K562 (cell line): Measurements from ENCODE around the gene MCEMP1. TPM values are rescaled to one million over a fixed set of nuclear protein-coding genes. Genes with fewer than 3 reads are reported as not detected.
A peak's percentile ranks its signal among the peaks of the same experiment; 100 is the strongest.

ENCODE experiments used
- ATAC-seq: fragments of 200-7000 bp; cut with Tn5 transposase; 3 replicates; pipeline ENCODE4 v1.9.1; 2020; ENCODE audit warnings: moderate library complexity
- BruUV-seq: library from RNA; stranded (reverse); fragments of 400-500 nt; replicated peaks from 2 replicates; lab custom pipeline; 2021; lab: Mats Ljungman, UMichigan
- CTCF ChIA-PET: fragments of 300-600 bp; formaldehyde crosslinking; extraction: SDS; loops from one replicate; lab custom pipeline; 2021; ENCODE audit warnings: low intra/inter-chr PET ratio; lab: Yijun Ruan, JAX
- POLR2A ChIA-PET: fragments of 300-600, 350-650 bp; sonication (Branson Sonifier 250); formaldehyde crosslinking; extraction: SDS; loops from one replicate; lab custom pipeline; 2021; ENCODE audit warnings: antibody characterized with exemption, inconsistent platforms; lab: Yijun Ruan, JAX
- DNase-seq, 4 experiments: peaks; one replicate each; pipeline versions ENCODE4 v3.0.0 to v3.0.0-alpha.2; 2011 to 2018; ENCODE audit warnings: low spot score in 3 of 4, mixed read lengths in 3 of 4; ENCODE audit errors: extremely low read depth in 1 of 4
- FAIRE-seq: peaks from 2 replicates; lab custom pipeline; 2011; peaks lifted over from hg19 to GRCh38; lab: Jason Lieb, UNC
- H2AFZ ChIP-seq: 2 replicates; pipeline ENCODE4 v1.6.0; 2011; ENCODE audit warnings: low read depth, low read length, control low read depth, inconsistent platforms
- H3K27ac ChIP-seq: fragments of 200-600 bp; 3 replicates; pipeline ENCODE4 v1.8.0; 2011; ENCODE audit warnings: low read depth, mild to moderate bottlenecking, control low read depth, inconsistent platforms, low read length, moderate library complexity, mixed read lengths; ENCODE audit errors: extremely low read depth
- H3K27me3 ChIP-seq, 2 experiments: fragments of 300-600 bp in 1 of 2; 2 replicates in 1 of 2; 3 replicates in 1 of 2; pipeline versions ENCODE4 v1.6.0 to v1.8.0; 2011; ENCODE audit warnings: inconsistent platforms in 2 of 2, low read length in 2 of 2, mild to moderate bottlenecking in 1 of 2, mixed read lengths in 1 of 2, moderate library complexity in 1 of 2; ENCODE audit not compliant: control insufficient read depth in 2 of 2, insufficient read depth in 2 of 2
- H3K36me3 ChIP-seq: fragments of 300-600 bp; 3 replicates; pipeline ENCODE4 v1.8.0; 2011; ENCODE audit warnings: mild to moderate bottlenecking, low read length, inconsistent platforms; ENCODE audit not compliant: control insufficient read depth, insufficient read depth
- H3K4me1 ChIP-seq, 2 experiments: fragments of 200-600 bp in 1 of 2; replicated peaks in 1 of 2; 2 replicates in 1 of 2; 3 replicates in 1 of 2; pipeline versions ENCODE4 v1.5.1 to v1.8.0; 2011; ENCODE audit warnings: inconsistent platforms in 2 of 2, low read length in 2 of 2, mild to moderate bottlenecking in 1 of 2, mixed read lengths in 1 of 2, moderate library complexity in 1 of 2; ENCODE audit not compliant: control insufficient read depth in 2 of 2, insufficient read depth in 2 of 2
- H3K4me2 ChIP-seq: 2 replicates; pipeline ENCODE4 v1.6.1; 2011; ENCODE audit warnings: low read length, control low read depth, inconsistent platforms, mixed read lengths; ENCODE audit not compliant: insufficient read depth
- H3K4me3 ChIP-seq: fragments of 200-600 bp; sonication (generic), shearing (Covaris generic); 2 replicates; pipeline ENCODE4 v1.5.1; 2016; ENCODE audit warnings: control low read depth, inconsistent platforms
- H3K79me2 ChIP-seq: fragments of 200-600 bp; 3 replicates; pipeline ENCODE4 v1.8.0; 2011; ENCODE audit warnings: low read length, inconsistent platforms; ENCODE audit not compliant: control insufficient read depth, insufficient read depth
- H3K9ac ChIP-seq, 2 experiments: 2 replicates each; pipeline versions ENCODE4 v1.6.0 to v1.6.1; 2011; ENCODE audit warnings: low read depth in 2 of 2, low read length in 2 of 2, control low read depth in 1 of 2, inconsistent platforms in 1 of 2, mild to moderate bottlenecking in 1 of 2, mixed read lengths in 1 of 2; ENCODE audit not compliant: insufficient read depth in 1 of 2
- H3K9me1 ChIP-seq: one replicate; pipeline ENCODE4 v1.6.0; 2011; ENCODE audit warnings: inconsistent platforms, mild to moderate bottlenecking, low read length, moderate library complexity; ENCODE audit not compliant: control insufficient read depth, insufficient read depth
- H3K9me3 ChIP-seq: replicated peaks from 2 replicates; pipeline ENCODE4 v1.5.1; 2011; ENCODE audit warnings: low read depth, low read length, inconsistent platforms; ENCODE audit not compliant: control insufficient read depth, insufficient read depth
- H4K20me1 ChIP-seq: replicated peaks from 2 replicates; pipeline ENCODE4 v1.6.1; 2011; ENCODE audit warnings: low read length, inconsistent platforms, mixed read lengths; ENCODE audit not compliant: control insufficient read depth, insufficient read depth
- BCOR ChIP-seq: fragments of 450-650 bp; IDR thresholded peaks from 2 replicates; pipeline ENCODE4 v1.6.1; 2016
- EWSR1 ChIP-seq: fragments of 450-650 bp; IDR thresholded peaks from 2 replicates; pipeline ENCODE4 v1.6.1; 2018; ENCODE audit warnings: borderline replicate concordance, mild to moderate bottlenecking, low read depth, moderate library complexity; ENCODE audit not compliant: partially characterized antibody
- RBM25 ChIP-seq: fragments of 200-400 bp; formaldehyde crosslinking; IDR thresholded peaks from 2 replicates; pipeline ENCODE4 v1.6.1; 2018; ENCODE audit warnings: low read length, low read depth, moderate library complexity; ENCODE audit not compliant: severe bottlenecking
- SUPT5H ChIP-seq: fragments of 450-650 bp; IDR thresholded peaks from 2 replicates; pipeline ENCODE4 v1.6.1; 2016
- ZFP36 ChIP-seq: fragments of 150-350 bp; IDR thresholded peaks from 2 replicates; pipeline ENCODE4 v1.6.1; 2018; ENCODE audit warnings: low read length, low read depth; ENCODE audit not compliant: partially characterized antibody
- WGBS: fragments of 100-300 bp; shearing (Covaris generic); methylation state at CpG from one replicate; pipeline ENCODE4 v1.1.6; 2016; ENCODE audit warnings: low coverage, mixed read lengths; ENCODE audit not compliant: insufficient coverage; ENCODE audit errors: missing lambda C conversion rate; 5-methylcytosine and 5-hydroxymethylcytosine counted together
- in situ Hi-C: fragments of 300-500 bp; cut with MboI; formaldehyde crosslinking; loops from 4 replicates; pipeline ENCODE4 v1.15.0; 2018; ENCODE audit warnings: inconsistent platforms, mixed read lengths
- intact Hi-C: fragments of 100-400 bp; cut with micrococcal nuclease; formaldehyde crosslinking; loops from 2 replicates; pipeline ENCODE4 v1.14.2; 2022
- polyA plus RNA-seq, 8 experiments: library from polyadenylated mRNA; depleted of rRNA in 4 of 8; stranded (reverse) in 5 of 8; unstranded in 3 of 8; fragments of >200 nt; fragmentation: Nextera tagmentation in 2 of 8; fragmentation: Illumina TruSeq in 1 of 8; extraction: Ambion mirVana in 2 of 8; extraction: Trizol in 1 of 8; gene quantifications; 2 replicates each; pipeline versions ENCODE4 v1.2.1 to v1.2.3, GENCODE V29; 2011 to 2014; ENCODE audit warnings: inconsistent platforms in 1 of 8, missing spikeins in 1 of 8
- total RNA-seq, 7 experiments: library from RNA; depleted of rRNA in 6 of 7; stranded (reverse); fragments of >200 nt in 6 of 7; fragmentation: Illumina TruSeq in 2 of 7; extraction: Trizol in 2 of 7; gene quantifications; 2 replicates each; pipeline versions ENCODE4 v1.2.1 to v1.2.3, GENCODE V29; 2011 to 2021; ENCODE audit warnings: low replicate concordance in 1 of 7

Gene MCEMP1
- total and polyA plus RNA-seq, 9 of the 15 experiments (the other 6 are each of a cell fraction or from before 2014, with no cell fraction given) = 0.11 to 1.8 (median 0.51) TPM

DNA sequence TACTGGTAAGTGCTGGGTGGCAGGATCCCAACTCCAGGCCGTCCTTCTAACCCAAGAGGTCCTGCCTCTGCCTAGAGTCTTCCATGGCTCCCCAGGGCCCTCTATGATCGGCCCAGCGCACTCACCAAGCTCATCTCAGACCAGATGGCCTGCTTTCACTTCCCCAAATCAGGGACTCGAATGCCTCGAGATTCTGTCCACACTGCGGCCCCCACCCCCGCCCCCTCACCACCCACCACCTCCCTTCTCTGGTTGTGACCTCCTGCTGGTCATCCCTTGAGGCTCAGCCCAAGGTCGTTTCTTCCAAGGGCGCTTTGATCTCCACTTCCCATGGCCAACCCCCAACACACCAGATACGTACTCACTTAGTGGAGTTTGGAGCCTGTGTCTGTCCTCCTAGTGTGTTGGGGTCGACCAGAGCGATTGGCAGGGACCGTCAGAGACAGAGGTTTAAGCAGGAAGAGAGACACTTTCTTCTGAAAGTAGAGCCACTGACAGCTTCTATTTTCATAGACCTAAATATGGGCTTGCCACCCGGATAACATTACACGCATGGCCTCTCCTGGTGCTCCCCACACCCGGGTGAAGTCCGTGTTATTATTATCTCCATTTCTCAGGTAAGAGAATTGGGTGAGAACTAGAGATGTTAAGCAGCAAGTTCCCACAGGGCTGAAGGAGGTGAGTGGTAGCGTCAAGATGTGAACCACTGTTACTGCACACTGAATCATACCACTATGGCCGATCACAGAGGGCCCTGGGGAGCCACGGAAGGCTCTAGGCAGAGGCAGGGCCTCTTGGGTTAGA lies 25.0 kb downstream of the MCEMP1 start, which contains the start of gene FCER2:
Gene FCER2 (minus strand): TSS at position 478 of the 804 bp plus-strand sequence. CDS start 2,371 bp downstream, outside the sequence.
- ATAC-seq (no peak), FAIRE-seq (no peak), DNase-seq (no peak)
- BruUV-seq = no TSS peak
- peaks cover 9 to 57% of the 10 kb centered on the region in 2 experiments; a peak in 4 of 5 replicates for H3K27me3 ChIP-seq
- peaks cover 2 to 8% of the 10 kb centered on the region in 2 experiments; a peak in 4 of 5 replicates for H3K4me1 ChIP-seq
- WGBS = 3% methylated on average over 16 of the region's 20 CpGs
- H3K36me3 ChIP-seq = no peaks in the 10 kb centered on the region
- in situ Hi-C loops (no loop called here), intact Hi-C loops (no loop called here)
- H3K9me3 ChIP-seq = no peaks in the 10 kb centered on the region
- H2AFZ ChIP-seq = no peak within 1 kb of the TSS
- H3K9me1 ChIP-seq = no peaks in the 10 kb centered on the region
- ChIA-PET CTCF (no interaction called here), POLR2A (interaction anchor here (0.7 to 0.8 kb wide), 2 partner anchors 94 to 218 kb away, joined by 3 read pairs; no protein-coding TSS in a partner anchor)
- H3K4me2 ChIP-seq = no peak within 1 kb of the TSS
- no peak within 1 kb of the TSS for H3K27ac ChIP-seq
- no peak for TF ChIP-seq EWSR1
- TF ChIP-seq ZFP36 = peak; percentile 60
- TF ChIP-seq SUPT5H = no peak
- TF ChIP-seq BCOR = peak; percentile 35; the same call in 1 of the 2 replicates
- TF ChIP-seq RBM25 = peak; percentile 26
- no peak within 1 kb of the TSS for H3K9ac ChIP-seq
- no peaks in the 10 kb centered on the region for H3K79me2 ChIP-seq
- no peak within 1 kb of the TSS for H3K4me3 ChIP-seq
- peaks cover 4% of the 10 kb centered on the region; the same call in 1 of the 2 replicates for H4K20me1 ChIP-seq
